Fibroblast of villous mesenchyme (primary cell): ENCODE results near the gene CA5A. TPM values are rescaled to one million over a fixed set of nuclear protein-coding genes. Genes with fewer than 3 reads are reported as not detected.

Experiments
- DNase-seq: peaks from one replicate; pipeline ENCODE4 v3.0.0-alpha.2; 2010; ENCODE audit warnings: low read depth
- H3K4me3 ChIP-seq: 2 replicates; pipeline ENCODE4 v1.5.1; 2011; ENCODE audit warnings: low read depth, mild to moderate bottlenecking, low read length
- CTCF ChIP-seq: IDR thresholded peaks from 2 replicates; pipeline ENCODE4 v1.5.1; 2012; ENCODE audit warnings: low read depth, mild to moderate bottlenecking, low read length; ENCODE audit not compliant: insufficient read depth
- total RNA-seq: library from RNA; depleted of rRNA; stranded (reverse); fragments of >200 nt; gene quantifications from 2 replicates; pipeline ENCODE4 v1.2.3, GENCODE V29; 2012

Gene CA5A
- total RNA-seq, 1 donor = not detected

- DNase-seq = peak; percentile 62
- no peak overlapping the region for H3K4me3 ChIP-seq
- TF ChIP-seq CTCF = no peak
Measured at GRCh38 chr16:87855852-87856715, 80.2 kb downstream of the CA5A start.

GRCh38 chr16:87854907-87855683 lies 81.2 kb downstream of the CA5A start:
- no peak for DNase-seq
- no peak for TF ChIP-seq CTCF
- no peak overlapping the region for H3K4me3 ChIP-seq

- TF ChIP-seq CTCF = no peak
- H3K4me3 ChIP-seq = no peak overlapping the region
- no peak for DNase-seq
Measured at GRCh38 chr16:87854053-87854906, 82.0 kb downstream of the CA5A start.

- H3K4me3 ChIP-seq = peak overlapping the region; percentile 45
Measured at GRCh38 chr16:87853411-87854052, 82.8 kb downstream of the CA5A start.

GRCh38 chr16:87851601-87852000 lies 84.7 kb downstream of the CA5A start:
- no peak for TF ChIP-seq CTCF
- no peak for DNase-seq
- H3K4me3 ChIP-seq = no peak overlapping the region

More at GRCh38 chr16:87853411-87854052, 82.8 kb downstream of the CA5A start:
- TF ChIP-seq CTCF = no peak
- peak; percentile 96 for DNase-seq

- H3K4me3 ChIP-seq = no peak overlapping the region
- no peak for TF ChIP-seq CTCF
- no peak for DNase-seq
Measured at GRCh38 chr16:87851141-87851587, 85.2 kb downstream of the CA5A start.
